GM18507 (cell line): ENCODE results near the gene FZD10.

Experiments
- DNase-seq: peaks from one replicate; pipeline ENCODE4 v3.0.0; 2011; ENCODE audit warnings: low read depth; ENCODE audit not compliant: insufficient read length; ENCODE audit errors: extremely low spot score
- FAIRE-seq: peaks from 2 replicates; lab custom pipeline; 2011; peaks lifted over from hg19 to GRCh38; lab: Jason Lieb, UNC

FZD10 gene

GRCh38 chr12:130199581-130200390 is 37.5 kb downstream of the FZD10 start:
- FAIRE-seq (no peak), DNase-seq (no peak)

- DNase-seq (no peak), FAIRE-seq (no peak)
Observed at GRCh38 chr12:130200445-130200844, 38.2 kb downstream of the FZD10 start.

GRCh38 chr12:130201037-130201436 is 38.8 kb downstream of the FZD10 start:
- DNase-seq (no peak), FAIRE-seq (no peak)

GRCh38 chr12:130202201-130202600 is 39.9 kb downstream of the FZD10 start:
- DNase-seq (no peak), FAIRE-seq (no peak)

GRCh38 chr12:130203151-130203550 is 40.9 kb downstream of the FZD10 start:
- FAIRE-seq (no peak), DNase-seq (no peak)

GRCh38 chr12:130204541-130204953 is 42.3 kb downstream of the FZD10 start:
- no peak for FAIRE-seq
- no peak for DNase-seq

GRCh38 chr12:130205495-130205894 is 43.2 kb downstream of the FZD10 start:
- no peak for FAIRE-seq
- no peak for DNase-seq

- DNase-seq (no peak), FAIRE-seq (no peak)
Observed at GRCh38 chr12:130212384-130212989, 50.2 kb downstream of the FZD10 start.

GRCh38 chr12:130213249-130213648 is 51.0 kb downstream of the FZD10 start:
- DNase-seq (no peak), FAIRE-seq (no peak)

GRCh38 chr12:130214686-130215395 is 52.6 kb downstream of the FZD10 start:
- DNase-seq, result no peak
- FAIRE-seq, result no peak
